AML-193 (cell line): ENCODE data around the gene REXO1.
A peak's percentile ranks its signal among the peaks of the same experiment; 100 is the strongest.
"Not testable (repeated sequence)": the region's sequence is repeated elsewhere in the genome, so short reads cannot be mapped to it uniquely, and the experiment has no call there.

Experiments used
- DNase-seq, 2 experiments: peaks; one replicate each; lab custom pipeline; 2025; lab: John Stamatoyannopoulos, UW

REXO1 gene

DNA sequence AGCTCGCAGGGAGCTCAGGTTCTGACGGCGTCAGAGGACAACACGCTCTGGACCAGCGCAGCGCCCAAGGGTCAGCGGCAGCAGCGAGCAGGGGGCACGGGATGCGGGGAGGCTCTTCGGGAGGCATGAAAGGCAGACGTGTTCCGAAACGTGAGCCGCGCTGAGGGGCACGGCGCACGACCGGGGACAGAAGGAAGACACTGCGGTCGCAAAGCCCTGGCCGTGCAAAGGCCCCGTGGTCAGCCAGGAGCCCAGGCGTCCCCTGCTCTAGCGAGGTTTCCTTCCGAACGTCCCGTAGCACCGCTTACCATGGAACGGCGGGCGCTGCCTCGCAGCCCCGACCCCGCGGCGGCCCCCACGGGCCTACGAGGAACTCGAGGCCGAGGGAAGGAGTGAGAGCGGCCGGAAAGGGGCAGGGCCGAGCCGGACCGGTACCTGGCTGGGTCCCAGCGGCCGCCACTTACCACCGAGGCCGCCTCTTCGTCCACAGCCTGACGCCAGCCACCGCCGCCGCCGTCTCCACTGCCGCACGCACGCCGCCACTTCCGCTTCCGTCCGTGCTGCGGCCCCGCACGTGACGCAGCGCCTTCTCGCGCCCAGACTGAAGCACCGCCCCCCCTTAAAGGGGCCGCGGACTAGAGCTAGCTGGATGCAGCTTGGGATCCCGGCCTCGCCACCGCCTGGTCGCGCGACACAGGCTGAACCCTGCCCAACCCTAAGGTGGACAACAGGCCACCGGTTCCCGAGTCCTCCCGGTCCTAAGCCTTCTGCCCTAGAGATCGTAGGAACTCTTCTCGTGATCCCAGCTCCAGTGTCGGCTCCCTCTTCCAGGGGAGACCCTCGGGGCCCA is 27.6 kb upstream of the REXO1 start:
- peak; percentile 81 to 92 for DNase-seq

DNA sequence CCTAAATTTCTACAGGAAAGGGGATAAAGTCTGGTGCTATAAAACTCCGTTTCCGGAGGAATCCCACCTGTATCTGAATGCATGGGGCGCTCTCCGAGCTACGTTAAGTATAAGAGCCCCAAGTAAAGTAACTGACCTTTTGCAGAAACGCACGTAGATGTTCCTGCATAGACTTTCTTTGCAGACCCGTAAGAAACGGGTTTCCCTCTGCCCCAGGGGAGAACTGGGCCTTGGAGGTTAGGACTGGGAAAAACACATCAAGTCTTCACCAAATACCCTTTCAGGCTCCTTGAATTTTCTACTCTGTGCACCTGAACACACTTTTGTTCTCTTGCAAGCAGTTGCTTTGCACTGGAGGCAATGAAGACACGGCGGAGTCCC is 27.0 kb upstream of the REXO1 start:
- DNase-seq = not testable (repeated sequence)

DNA sequence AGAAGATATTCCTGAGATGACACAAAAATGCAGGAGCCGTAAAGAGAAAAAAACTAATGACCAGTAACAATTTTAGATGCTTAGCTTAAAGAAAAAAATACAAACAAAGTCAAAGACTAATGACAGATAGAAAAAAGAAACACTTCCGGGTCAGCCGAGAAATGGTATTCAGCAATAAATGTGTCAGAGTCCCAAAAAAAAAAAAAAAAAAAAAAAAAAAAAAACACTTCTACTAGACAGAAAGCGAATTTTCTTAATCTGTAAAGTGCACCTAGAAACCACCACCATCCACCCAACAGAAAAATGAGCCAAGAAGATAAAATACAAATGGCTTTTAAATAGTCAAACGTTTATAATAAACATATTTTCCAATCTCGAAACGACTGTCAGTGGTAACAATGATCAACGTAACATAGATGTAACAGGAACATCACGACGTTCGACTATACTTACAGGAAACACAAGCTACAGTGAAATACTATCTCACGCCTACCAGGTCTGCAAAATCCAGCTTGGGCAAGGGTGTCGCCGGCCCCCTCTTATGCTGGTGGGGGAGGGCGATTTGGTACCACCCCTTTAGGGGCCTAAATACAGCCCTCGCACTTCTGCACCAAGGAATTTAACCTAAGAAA is 26.4 kb upstream of the REXO1 start:
- peak; percentile 31 to 43 for DNase-seq

DNA sequence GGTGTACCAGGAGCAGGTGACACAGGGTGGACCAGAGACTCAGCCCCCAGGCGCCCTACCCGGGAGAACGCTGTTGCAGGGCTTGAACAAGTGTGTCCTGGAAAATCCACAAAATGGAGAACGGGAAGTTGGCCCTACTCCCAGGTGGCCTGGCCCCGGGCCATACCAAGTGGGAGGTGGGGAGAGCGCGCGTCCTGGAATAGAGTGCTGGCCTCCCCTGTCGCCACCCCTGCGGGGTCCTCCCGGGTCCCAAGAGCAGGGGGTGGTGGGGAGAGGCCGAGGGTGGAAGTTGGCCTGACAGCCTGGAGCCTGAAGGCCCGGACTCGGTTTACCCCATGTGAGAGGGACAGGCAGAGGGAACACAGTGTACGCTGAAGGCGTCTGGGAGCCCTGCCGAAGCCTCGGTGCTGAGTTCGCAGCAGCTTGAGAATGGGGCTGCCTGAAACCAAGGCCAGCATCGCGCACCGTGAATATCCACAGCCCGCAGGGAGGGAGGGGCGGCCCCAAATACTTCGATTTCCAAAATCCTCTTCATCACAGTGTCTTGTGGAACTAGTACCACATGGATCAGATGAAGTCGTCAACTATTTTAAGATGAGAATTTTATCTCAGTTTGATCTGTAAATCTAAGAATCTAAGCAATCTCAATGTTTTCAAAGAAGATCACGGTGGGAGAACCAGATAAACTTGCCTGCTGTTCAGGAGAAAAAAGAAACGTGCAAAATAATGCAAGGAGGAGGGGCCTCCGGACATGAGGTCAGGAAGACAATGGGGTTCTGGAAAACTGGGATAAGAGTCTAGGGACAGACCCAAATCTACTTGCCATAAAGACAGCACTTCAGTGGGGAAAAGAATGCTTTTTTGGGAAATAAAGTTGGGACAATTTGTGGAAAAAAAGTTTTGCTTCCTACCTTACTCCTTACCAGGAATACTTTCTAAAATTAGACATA is 25.5 kb upstream of the REXO1 start:
- DNase-seq = no peak

DNA sequence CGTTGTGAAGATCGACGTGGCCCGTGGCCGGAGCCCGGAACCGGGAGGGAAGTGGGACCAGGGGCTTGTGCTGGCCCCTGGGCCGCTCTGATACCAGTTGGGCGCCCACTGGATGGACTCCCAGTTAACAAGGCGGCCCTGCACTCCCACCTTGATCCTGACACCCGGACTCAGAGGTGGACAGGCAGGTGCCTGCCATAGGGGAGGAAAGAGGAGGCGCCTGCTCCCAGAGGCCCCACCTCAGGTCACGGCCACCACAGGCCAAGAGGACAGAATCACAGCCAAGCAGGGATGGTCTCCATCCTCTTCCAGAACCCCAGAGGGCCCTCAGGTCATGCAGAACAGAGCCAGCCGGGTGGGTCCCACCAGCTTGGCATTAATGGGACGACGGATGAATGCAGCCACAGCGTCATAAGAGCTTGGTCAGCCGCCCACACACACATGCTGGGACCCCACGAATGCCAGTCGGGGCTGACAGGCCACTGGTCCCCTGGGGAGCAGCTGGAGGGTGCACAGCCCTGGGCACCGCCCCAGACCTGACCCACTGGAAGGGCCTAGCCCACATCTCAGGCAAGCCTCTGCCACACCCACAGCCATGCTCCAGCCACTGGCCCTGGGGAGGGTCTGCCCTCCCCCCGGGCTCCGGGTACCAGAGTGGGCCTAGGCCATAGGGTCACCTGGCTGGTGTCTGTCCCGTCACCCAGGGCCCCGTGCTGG is 24.7 kb upstream of the REXO1 start:
- no peak for DNase-seq

DNA sequence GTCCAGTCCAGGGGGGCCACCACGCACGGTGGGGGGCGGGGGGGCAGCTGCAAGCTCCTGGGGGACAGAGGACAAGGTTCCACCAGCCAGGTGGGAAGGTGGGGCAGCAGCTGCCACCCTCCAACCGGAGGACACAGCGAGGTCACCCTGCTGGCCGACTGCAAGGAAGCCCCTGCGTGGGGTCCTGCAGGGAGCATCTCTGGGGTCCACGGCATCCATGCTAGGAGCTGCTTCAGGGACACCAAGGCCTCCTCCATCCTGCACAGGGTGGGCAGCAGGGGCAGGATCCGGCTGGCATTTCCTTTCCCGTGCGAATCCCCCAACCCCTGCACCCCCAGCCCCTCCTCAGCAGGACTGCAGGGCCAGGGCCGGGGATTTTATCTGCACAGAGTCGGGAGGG is 23.3 kb upstream of the REXO1 start:
- no peak for DNase-seq

DNA sequence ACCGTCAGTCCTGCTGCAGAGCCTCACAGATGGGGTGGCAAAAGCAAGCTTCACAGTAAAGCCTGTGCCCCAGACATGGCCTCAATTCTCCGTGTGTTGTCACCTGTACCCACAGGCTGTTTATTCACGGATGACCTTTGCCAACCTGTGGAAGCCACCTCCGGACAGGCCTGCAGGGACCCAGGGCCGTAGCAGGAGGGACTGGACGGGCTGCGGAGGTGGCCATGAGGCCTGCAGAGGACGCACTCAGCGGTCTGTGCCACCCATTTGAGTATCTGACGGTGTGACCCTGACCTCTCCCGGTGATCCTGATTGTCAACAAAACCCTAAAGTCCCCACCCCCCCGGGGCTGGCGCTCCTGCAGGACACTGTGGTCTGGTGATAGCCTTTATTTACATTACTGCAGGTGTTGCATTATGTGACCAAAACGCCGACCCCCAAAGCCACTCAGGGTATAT is 22.9 kb upstream of the REXO1 start:
- DNase-seq = no peak

DNA sequence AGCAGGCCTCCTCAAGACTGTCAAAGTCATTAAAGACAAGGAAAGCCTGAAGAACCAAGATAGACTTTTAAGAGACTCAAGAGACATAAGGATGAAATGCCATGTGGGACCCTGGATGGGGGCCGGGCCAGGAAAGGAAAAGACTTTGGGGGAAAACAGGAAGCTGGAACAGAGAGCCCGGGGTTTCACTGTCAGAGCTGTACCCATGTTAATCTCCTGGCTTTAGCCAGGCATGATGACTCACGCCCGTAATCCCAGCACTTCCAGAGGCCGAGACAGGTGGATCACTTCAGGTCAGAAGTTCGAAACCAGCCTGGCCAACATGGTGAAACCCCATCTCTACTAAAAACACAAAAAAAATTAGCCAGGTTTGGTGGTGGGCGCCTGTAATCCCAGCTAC is 20.7 kb upstream of the REXO1 start:
- no peak for DNase-seq

DNA sequence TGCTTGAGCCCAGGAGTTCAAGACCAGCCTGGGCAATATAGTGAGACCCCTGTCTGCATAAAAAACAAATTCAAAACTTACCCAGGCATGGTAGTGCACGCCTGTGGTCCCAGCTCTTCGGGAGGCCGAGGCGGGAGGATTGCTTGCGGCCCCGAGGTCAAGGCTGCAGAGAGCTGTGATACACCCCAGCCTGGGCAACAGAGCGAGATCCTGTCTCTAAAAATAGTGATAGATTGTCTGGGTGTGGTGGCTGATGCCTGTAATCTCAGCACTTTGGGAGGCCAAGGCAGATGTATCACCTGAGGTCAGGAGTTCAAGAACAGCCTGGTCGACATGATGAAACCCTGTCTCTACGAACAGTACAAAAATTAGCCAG is 19.1 kb upstream of the REXO1 start:
- DNase-seq = no peak

DNA sequence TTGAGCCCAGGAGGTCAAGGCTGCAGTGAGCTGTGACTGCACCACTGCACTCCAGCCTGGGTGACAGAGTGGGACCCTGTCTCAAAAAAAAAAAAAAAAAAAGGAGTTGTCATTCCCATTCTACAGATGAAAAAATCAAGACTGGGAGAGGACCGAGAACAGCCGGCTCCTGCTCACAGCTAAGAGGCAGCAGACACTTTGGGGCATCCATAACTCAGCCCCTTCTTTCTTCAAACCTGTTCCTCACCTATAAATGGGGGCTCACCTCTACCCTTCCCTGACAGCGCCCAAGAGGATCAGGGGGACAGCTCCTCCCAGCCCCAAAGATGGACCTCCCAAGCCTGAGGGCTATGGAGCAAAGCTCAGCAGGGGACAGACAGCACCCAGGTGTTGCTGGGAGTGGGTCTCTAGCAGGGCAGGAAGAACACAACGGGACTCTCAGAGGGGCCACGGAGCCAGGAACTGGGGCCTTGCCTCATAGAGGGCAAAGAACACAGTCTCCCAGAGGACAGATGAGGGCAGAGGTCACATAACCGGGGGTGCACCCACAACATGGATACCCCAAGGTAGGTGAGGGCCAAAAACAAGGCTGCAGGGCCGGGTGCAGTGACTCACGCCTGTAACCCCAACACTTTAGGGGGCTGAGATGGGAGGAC is 18.5 kb upstream of the REXO1 start:
- no peak for DNase-seq

DNA sequence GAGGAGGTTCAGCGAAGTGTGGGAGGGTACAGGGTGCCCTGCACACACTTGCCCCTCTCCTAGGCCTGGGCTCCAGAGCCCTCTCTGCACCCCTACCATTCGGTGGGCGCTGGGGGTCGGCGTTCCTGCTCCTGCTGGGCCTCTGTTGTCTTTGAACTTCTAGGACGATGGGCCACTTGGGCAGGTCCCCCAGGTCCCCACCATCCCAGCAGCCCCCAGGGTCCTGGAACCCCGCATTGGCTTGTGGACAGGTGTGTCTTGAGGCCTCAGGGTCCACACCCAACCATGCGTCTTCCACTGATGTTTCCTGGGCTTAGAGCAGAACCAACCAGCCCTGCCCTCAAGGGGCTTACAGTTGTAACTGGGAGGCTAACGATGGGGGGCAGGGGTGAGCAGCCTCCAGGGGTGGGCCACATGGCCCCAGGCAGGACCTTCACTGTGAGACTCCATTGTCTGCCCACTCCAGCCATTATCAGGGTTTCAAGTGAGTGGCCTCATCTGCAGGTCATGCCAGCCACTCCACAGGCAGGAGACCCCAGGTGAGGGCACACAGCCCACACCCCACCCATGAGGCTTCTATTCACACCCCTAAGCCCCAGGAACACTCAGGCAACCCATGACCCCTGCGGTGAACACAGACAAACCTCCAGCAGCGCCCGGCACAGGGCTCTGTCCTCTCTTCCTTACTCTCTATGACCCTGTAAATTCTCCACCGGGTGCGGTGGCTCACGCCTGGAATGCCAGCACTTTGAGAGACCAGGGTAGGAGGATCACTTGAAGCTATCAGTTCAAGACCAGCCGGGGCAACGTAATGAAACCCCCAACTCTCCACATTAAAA is 17.1 kb upstream of the REXO1 start:
- DNase-seq = no peak

DNA sequence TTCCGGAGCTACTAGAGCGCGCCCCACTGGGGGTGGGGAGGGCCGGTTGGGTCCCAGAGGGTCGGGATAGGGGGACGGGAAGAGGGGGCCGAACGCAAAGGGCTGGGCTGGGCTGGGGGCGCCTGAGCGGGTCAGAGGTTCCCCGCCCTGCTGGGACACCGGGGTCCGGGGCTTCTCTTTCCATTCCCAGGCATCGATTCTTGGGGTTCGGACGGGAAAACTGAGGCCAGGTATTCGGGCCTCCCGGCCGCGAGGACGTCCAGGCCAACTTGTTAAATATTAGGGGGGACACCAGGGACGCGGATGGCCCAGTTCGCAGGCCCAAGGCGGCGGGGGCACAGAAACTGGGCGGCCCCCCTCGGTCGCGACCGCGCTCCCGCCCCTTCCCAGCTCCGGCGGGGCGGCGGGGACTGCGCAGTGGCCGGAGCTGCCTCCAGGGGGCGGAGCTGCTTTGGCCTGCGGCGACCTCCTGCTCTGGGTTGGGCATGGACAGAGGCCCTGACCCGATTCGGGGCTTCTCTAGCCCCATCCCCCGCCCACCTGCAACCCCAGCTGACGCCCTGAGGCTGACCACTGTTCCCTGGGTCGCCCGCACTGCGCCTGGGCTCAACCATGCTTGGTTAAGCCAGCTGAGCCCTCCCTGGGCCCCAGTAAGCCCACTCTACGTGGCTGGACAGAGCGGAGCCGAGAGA is 16.3 kb upstream of the REXO1 start:
- DNase-seq = peak; percentile 50 to 53

DNA sequence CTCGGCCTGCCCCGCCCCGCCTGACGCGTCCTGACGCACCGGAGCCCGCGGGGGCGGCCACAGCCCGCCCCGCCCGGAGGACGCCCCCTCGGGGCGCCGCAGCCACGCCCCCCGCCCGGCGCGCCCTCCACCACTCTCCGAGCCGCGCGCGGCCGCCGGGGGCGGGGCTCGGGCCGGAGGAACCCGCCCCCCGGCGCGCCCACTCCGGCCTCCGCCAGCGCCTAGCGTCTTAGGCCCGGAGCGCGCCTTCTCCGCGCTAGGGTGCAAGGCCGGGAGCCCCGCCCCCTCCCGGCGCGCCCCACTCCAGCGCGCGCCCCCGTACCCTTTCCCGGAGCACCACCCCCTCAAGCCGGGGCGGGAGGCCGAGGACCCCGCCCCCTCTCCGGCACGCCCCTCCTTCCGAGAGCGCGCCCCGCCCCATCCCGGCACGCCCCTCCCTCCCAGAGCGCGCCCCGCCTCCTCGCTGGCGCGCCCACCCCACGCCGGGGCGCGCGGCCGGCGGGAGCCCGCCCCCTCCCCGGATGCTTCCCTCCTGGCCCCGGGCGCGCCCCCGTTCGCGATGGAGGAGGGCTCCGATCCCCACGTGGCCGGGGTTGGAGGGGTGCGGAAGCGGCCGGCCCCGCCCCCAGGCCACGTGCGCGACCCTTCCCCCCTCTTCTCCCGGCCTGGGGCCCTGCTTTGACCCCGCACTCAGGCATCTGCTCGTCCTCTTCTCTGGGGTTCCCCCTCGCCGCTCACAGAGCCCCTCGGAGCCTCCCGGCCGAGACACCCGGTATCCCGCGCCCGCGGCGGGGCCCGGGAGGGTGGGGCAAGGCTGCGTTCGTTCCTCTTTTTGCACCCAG is 15.6 kb upstream of the REXO1 start:
- peak; percentile 75 to 94 for DNase-seq

DNA sequence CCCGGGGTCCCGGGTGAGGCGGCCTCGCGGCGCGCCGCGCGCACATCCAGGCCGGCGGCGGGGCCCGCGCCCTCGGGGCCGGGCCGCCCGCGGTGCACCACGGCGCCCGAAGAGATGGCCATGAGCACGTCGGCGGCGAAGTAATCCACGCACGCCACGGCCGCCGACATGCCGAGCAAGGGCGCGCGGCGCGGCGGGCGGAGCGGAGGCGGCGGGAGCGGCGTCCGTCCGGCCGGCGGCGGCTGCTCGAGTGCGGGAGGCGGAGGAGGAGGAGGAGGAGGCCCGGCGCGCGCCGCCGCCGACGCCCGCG is 15.0 kb upstream of the REXO1 start, which contains the start of gene KLF16:
TSS of gene KLF16 (minus strand) at position 252 of the 310 bp plus-strand sequence. CDS start at position 170, 82 bp downstream.
- no peak for DNase-seq

DNA sequence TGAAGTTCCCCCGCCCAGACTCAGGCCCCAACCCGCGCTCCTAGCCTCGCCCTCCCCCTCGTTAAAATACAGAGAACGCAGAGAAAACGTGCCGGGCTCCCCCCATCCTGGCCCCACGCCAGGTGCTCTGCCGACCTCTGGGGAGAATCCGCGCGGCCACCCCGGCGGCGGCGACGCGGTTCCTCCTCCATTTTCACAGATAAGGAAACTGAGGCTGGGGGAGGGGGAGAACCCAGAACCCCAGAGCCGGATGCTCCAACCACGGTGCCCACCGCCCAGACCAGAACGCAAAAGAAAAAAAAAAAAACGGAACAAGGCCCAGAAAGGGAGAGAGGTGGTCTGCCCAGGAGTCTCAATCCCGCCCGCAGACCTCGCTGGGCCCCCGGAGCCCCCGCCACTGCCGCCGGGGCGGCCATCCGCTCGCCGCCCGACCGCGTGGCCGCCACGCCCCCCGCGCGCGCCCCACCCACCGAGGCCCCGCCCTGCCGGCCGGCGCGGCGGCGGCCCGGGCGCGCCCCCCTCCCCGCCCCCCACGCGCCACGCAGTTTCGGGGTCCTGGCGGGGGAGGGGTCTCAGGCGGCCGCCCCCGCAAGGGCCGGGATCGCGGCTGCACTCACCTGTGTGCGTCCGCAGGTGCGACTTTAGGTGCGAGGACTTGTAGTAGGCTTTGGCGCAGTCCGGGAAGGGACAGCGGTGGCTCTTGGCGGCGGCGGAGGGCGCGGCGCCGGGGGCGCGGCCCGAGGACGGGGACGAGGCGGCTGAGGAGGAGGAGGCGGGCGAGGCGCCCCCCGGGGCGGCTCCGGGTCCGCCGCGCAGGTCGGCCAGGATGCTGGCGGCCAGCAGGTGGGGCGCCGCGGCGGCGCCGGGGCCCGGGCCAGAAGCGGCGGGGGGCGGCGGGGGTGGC is 14.4 kb upstream of the REXO1 start:
- no peak for DNase-seq

DNA sequence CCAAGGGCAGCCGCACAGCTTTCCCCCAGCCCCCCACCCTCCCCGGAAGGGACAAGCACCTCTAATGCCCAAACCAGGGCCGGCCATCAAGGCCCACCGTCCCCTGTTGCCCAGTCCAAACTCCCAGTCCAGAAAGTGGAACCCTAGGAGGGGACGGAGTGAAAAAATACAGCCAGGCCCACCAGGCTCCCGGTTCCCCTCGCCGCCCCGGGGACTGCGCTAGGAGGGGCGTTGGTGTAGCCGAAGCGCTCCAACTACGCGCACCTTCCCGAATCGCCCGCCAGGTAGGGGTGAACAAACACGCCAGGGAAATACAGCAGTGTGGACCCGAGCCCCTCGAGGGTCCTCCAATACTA is 13.8 kb upstream of the REXO1 start:
- no peak for DNase-seq

DNA sequence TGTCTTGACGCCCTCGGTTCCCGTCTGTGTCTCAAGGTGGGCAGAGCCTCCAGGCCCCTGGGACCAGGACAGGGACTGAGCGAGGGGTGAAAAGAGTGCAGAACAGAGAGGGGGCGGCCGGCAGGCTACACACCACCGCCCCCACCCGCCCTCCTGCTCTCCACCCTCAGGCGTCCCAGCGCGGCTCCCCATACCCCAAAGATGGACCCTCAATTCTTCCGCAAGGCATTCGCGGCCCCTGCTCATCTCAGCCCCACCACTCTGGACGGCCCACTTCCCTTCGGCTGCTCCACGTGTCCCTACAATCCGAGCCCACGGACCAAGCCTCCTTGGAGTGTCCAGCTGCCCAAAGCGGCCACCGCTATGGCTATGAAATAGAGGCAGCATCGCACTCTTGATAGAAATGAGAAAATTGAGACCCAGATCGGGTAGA is 13.3 kb upstream of the REXO1 start:
- DNase-seq = no peak
